ENCODE results near the gene RMRP.
"Not testable (repeated sequence)": the region's sequence is repeated elsewhere in the genome, so short reads cannot be mapped to it uniquely, and the experiment has no call there.

- TF ChIP-seq CTCF (conservative IDR thresholded peaks at IDR 0.05); EZH2 (IDR thresholded peaks at IDR 0.05; ENCODE audit: low read depth): not testable (repeated sequence)
These were observed 19.1 kb downstream of the RMRP start for GRCh38 chr9:35638751-35639150.

Measured in PC-9 (cell line).